GM12874 (cell line): ENCODE results near the gene AGBL4.

Experiments
- CTCF ChIP-seq: IDR thresholded peaks from 2 replicates; pipeline ENCODE4 v1.5.1; 2011; ENCODE audit warnings: low read depth, mild to moderate bottlenecking, control low read depth, low read length, moderate library complexity; ENCODE audit not compliant: insufficient read depth

The AGBL4 gene

GRCh38 chr1:48493041-48493440 is 1530.7 kb downstream of the AGBL4 start:
- TF ChIP-seq CTCF, result no peak

- TF ChIP-seq CTCF, result no peak
Measured at GRCh38 chr1:48492392-48492791, 1531.4 kb downstream of the AGBL4 start.

- no peak for TF ChIP-seq CTCF
Measured at GRCh38 chr1:48488721-48489120, 1535.0 kb downstream of the AGBL4 start.
